Glutamatergic neuron (in vitro differentiated cells): ENCODE results near the gene MRPL51. TPM values are rescaled to one million over a fixed set of nuclear protein-coding genes. Genes with fewer than 3 reads are reported as not detected.

Experiments used
- DNase-seq: peaks from one replicate; pipeline ENCODE4 v3.0.0; 2022
- H3K27ac Mint-ChIP-seq: one replicate; pipeline ENCODE4 v1.8.0; 2020; ENCODE audit warnings: mild to moderate bottlenecking, mixed read lengths, inconsistent platforms; ENCODE audit not compliant: unreplicated experiment
- H3K27me3 Mint-ChIP-seq: one replicate; pipeline ENCODE4 v1.8.0; 2020; ENCODE audit warnings: mild to moderate bottlenecking, moderate library complexity, mixed read lengths, inconsistent platforms; ENCODE audit not compliant: unreplicated experiment
- H3K36me3 Mint-ChIP-seq: one replicate; pipeline ENCODE4 v1.8.0; 2020; ENCODE audit warnings: mild to moderate bottlenecking, mixed read lengths, inconsistent platforms; ENCODE audit not compliant: unreplicated experiment
- H3K4me1 Mint-ChIP-seq: one replicate; pipeline ENCODE4 v1.8.0; 2020; ENCODE audit warnings: mild to moderate bottlenecking, low read depth, mixed read lengths, inconsistent platforms; ENCODE audit not compliant: unreplicated experiment
- H3K4me3 Mint-ChIP-seq: one replicate; pipeline ENCODE4 v1.8.0; 2020; ENCODE audit warnings: mild to moderate bottlenecking, mixed read lengths, inconsistent platforms; ENCODE audit not compliant: unreplicated experiment
- H3K9me3 Mint-ChIP-seq: one replicate; pipeline ENCODE4 v1.8.0; 2020; ENCODE audit warnings: mild to moderate bottlenecking, moderate library complexity, mixed read lengths, inconsistent platforms; ENCODE audit not compliant: unreplicated experiment
- total RNA-seq: library from RNA; stranded (reverse); fragmentation: NEBNext Ultra II Directional; extraction: Animal tissue kit (Norgen Biotek cat#: 25700); gene quantifications from one replicate; pipeline ENCODE4 v1.2.1, GENCODE V29; 2021; ENCODE audit not compliant: unreplicated experiment
- TF ChIP-seq, protein P1 (sequence below): fragments of 200-600 bp; sonication (generic); IDR thresholded peaks from one replicate; pipeline ENCODE4 v1.5.0; 2021; ENCODE audit not compliant: partially characterized antibody, unreplicated experiment

Gene MRPL51
- total RNA-seq, 1 donor from 2014 or later, result 138 TPM

DNA sequence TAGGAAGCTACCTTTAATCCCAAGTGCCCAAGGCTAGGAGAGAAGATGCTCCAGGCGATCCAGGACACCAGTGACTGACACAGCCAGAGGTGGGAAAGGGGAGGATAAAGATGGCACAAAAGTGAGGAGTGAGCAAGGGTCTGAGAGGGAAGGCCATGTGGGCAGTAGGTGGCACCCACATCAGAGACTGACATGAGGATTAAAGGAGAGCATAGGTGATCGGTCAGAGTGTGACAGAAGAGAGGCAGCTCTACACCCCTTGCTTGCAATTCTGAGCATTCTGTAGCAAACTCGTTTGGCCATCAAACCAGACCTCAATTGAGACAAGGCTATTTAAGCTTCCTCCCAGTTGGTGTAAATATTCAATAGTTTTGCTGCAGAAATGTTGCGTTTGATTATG lies 49.0 kb downstream of the MRPL51 start:
- Mint-ChIP-seq H3K36me3 (no peaks in the 10 kb centered on the region), H3K4me1 (no peaks in the 10 kb centered on the region), H3K27me3 (peaks cover 2% of the 10 kb centered on the region), H3K27ac (no peak overlapping the region), H3K4me3 (no peak overlapping the region), H3K9me3 (no peaks in the 10 kb centered on the region)
- DNase-seq, result no peak
- TF ChIP-seq, protein P1, sequence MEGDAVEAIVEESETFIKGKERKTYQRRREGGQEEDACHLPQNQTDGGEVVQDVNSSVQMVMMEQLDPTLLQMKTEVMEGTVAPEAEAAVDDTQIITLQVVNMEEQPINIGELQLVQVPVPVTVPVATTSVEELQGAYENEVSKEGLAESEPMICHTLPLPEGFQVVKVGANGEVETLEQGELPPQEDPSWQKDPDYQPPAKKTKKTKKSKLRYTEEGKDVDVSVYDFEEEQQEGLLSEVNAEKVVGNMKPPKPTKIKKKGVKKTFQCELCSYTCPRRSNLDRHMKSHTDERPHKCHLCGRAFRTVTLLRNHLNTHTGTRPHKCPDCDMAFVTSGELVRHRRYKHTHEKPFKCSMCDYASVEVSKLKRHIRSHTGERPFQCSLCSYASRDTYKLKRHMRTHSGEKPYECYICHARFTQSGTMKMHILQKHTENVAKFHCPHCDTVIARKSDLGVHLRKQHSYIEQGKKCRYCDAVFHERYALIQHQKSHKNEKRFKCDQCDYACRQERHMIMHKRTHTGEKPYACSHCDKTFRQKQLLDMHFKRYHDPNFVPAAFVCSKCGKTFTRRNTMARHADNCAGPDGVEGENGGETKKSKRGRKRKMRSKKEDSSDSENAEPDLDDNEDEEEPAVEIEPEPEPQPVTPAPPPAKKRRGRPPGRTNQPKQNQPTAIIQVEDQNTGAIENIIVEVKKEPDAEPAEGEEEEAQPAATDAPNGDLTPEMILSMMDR, result no peak

DNA sequence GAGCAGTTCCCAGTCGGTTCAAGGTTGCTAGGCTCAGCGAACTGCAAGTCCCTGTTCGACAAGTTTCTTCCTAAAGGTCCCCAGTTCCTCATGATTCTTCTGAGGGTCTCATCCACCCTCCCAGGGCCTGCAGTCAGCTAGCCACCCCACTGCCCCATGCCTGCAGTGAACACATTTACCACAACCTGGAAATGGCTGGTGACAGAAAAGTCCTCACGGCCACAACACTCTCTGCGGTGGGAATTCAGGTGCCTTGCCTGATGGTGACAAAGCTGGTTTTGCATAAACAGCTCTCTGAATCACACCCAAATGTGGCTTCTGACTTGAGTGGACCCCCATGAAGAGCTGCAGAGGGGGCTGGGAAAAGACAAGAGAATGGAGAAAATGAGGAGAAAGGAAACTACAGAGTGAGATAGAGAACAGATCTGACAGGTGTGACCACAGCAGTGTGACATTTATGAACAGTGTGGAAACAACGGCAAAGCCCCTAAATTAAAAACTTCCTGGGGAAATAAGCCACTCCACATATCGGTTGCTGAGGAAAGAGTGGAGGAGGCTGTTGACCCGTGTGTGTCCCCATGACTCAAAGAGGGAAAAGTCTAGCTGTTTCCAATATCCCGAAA lies 49.6 kb downstream of the MRPL51 start:
- Mint-ChIP-seq H3K27me3 (peaks cover 2% of the 10 kb centered on the region), H3K4me1 (no peaks in the 10 kb centered on the region), H3K36me3 (no peaks in the 10 kb centered on the region), H3K27ac (no peak overlapping the region), H3K9me3 (no peaks in the 10 kb centered on the region), H3K4me3 (no peak overlapping the region)
- no peak for DNase-seq
- TF ChIP-seq, protein P1, result no peak

DNA sequence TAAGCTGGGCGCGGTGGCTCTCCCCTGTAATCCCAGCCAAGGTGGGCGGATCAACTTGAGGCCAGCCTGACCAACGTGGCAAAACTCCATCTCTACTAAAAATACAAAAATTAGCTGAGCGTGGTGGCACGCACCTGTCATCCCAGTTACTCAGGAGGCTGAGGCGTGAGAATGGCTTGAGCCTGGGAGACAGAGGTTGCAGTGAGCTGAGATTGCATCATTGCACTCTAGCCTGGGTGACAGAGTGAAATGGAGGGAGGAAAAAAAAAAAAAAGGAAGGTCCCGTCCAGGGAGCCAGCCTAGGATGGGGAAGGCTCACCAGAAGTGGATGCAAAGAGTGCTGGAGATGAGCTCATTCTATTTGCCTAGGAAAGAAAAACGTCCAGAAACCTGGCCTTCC lies 50.2 kb downstream of the MRPL51 start:
- TF ChIP-seq, protein P1, result no peak
- Mint-ChIP-seq H3K4me3 (no peak overlapping the region), H3K27ac (no peak overlapping the region), H3K27me3 (peaks cover 2% of the 10 kb centered on the region), H3K9me3 (no peaks in the 10 kb centered on the region), H3K36me3 (no peaks in the 10 kb centered on the region), H3K4me1 (no peaks in the 10 kb centered on the region)
- DNase-seq, result no peak

Other genes with a start within 250 kb of the MRPL51 start
- gene PLEKHG6, start 182.6 kb downstream of the MRPL51 start, total RNA-seq, result not detected
- 7.4 TPM for gene TNFRSF1A, start 151.2 kb downstream of the MRPL51 start, total RNA-seq
- 0.74 TPM for gene SCNN1A, start 117.7 kb downstream of the MRPL51 start, total RNA-seq
- not detected for gene LTBR, start 109.1 kb downstream of the MRPL51 start, total RNA-seq
- not detected for gene CD27, start 48.3 kb downstream of the MRPL51 start, total RNA-seq
- gene TAPBPL, start 41.2 kb downstream of the MRPL51 start, total RNA-seq, result 0.96 TPM
- gene VAMP1, start 22.6 kb downstream of the MRPL51 start, total RNA-seq, result 14.0 TPM
- gene NCAPD2, start 840 bp upstream of the MRPL51 start, total RNA-seq, result 29.3 TPM
- 2,124 TPM for gene GAPDH, start 41.3 kb upstream of the MRPL51 start, total RNA-seq
- 50.3 TPM for gene IFFO1, start 62.8 kb upstream of the MRPL51 start, total RNA-seq
- gene NOP2, start 75.0 kb upstream of the MRPL51 start, total RNA-seq, result 53.5 TPM
- gene CHD4, start 114.1 kb upstream of the MRPL51 start, total RNA-seq, result 957 TPM
- gene LPAR5, start 142.7 kb upstream of the MRPL51 start, total RNA-seq, result not detected
- 2.5 TPM for gene ACRBP, start 154.2 kb upstream of the MRPL51 start, total RNA-seq
- gene ING4, start 169.9 kb upstream of the MRPL51 start, total RNA-seq, result 76.9 TPM
- 83.2 TPM for gene ZNF384, start 196.1 kb upstream of the MRPL51 start, total RNA-seq
- 48.8 TPM for gene PIANP, start 207.6 kb upstream of the MRPL51 start, total RNA-seq
- 25.9 TPM for gene COPS7A, start 230.8 kb upstream of the MRPL51 start, total RNA-seq